Neural progenitor cell (in vitro differentiated cells): Measurements from ENCODE around the gene LYZL2. TPM values are rescaled to one million over a fixed set of nuclear protein-coding genes. Genes with fewer than 3 reads are reported as not detected.
"Not testable (repeated sequence)": the region's sequence is repeated elsewhere in the genome, so short reads cannot be mapped to it uniquely, and the experiment has no call there.

Experiments
- DNase-seq: peaks from one replicate; pipeline ENCODE4 v3.0.0-alpha.2; 2016; ENCODE audit warnings: low spot score
- H2AFZ ChIP-seq: fragments of 200-600 bp; sonication (generic); replicated peaks from 2 replicates; pipeline ENCODE4 v1.6.1; 2016; ENCODE audit warnings: antibody characterized with exemption
- H3F3A ChIP-seq: fragments of 200-600 bp; sonication (generic); 2 replicates; pipeline ENCODE4 v1.6.1; 2016; ENCODE audit warnings: antibody characterized with exemption, low read depth
- H3K27ac ChIP-seq: fragments of 200-600 bp; sonication (generic); 2 replicates; pipeline ENCODE4 v1.5.1; 2016; ENCODE audit warnings: mild to moderate bottlenecking
- H3K27me3 ChIP-seq: fragments of 200-600 bp; sonication (generic); 2 replicates; pipeline ENCODE4 v1.6.1; 2016; ENCODE audit warnings: mild to moderate bottlenecking, moderate library complexity
- H3K36me3 ChIP-seq: fragments of 200-600 bp; sonication (generic); 2 replicates; pipeline ENCODE4 v1.5.1; 2016
- H3K4me1 ChIP-seq: fragments of 200-600 bp; sonication (generic); 2 replicates; pipeline ENCODE4 v1.6.1; 2016; ENCODE audit warnings: mixed run types
- H3K4me2 ChIP-seq: fragments of 200-600 bp; sonication (generic); 2 replicates; pipeline ENCODE4 v1.6.1; 2016
- H3K4me3 ChIP-seq: fragments of 200-600 bp; sonication (generic); 2 replicates; pipeline ENCODE4 v1.5.1; 2016
- H3K79me2 ChIP-seq: fragments of 200-600 bp; sonication (generic); 2 replicates; pipeline ENCODE4 v1.6.1; 2016; ENCODE audit warnings: low read depth
- H3K9ac ChIP-seq: fragments of 200-600 bp; sonication (generic); 2 replicates; pipeline ENCODE4 v1.6.1; 2016
- H3K9me3 ChIP-seq: fragments of 200-600 bp; sonication (generic); 2 replicates; pipeline ENCODE4 v1.5.1; 2016; ENCODE audit warnings: low read depth
- H4K20me1 ChIP-seq: fragments of 200-600 bp; sonication (generic); 2 replicates; pipeline ENCODE4 v1.6.1; 2016; ENCODE audit warnings: low read depth
- H3K27ac Mint-ChIP-seq: 3 replicates; pipeline ENCODE4 v1.8.0; 2021; ENCODE audit warnings: mixed read lengths
- H3K27me3 Mint-ChIP-seq: 2 replicates; pipeline ENCODE4 v1.8.0; 2022; ENCODE audit warnings: low read depth, mild to moderate bottlenecking, inconsistent platforms, moderate library complexity, mixed read lengths; ENCODE audit not compliant: insufficient read depth
- H3K36me3 Mint-ChIP-seq: 3 replicates; pipeline ENCODE4 v1.8.0; 2021; ENCODE audit warnings: mixed read lengths
- H3K4me1 Mint-ChIP-seq: 3 replicates; pipeline ENCODE4 v1.8.0; 2021; ENCODE audit warnings: mixed read lengths
- H3K4me3 Mint-ChIP-seq: 3 replicates; pipeline ENCODE4 v1.8.0; 2021; ENCODE audit warnings: mild to moderate bottlenecking, moderate library complexity, mixed read lengths
- H3K9me3 Mint-ChIP-seq: 3 replicates; pipeline ENCODE4 v1.8.0; 2020; ENCODE audit warnings: mixed read lengths
- CTCF ChIP-seq: fragments of 200-600 bp; sonication (generic); IDR thresholded peaks from 2 replicates; pipeline ENCODE4 v1.5.1; 2017; ENCODE audit warnings: antibody characterized with exemption, mild to moderate bottlenecking
- EZH2 ChIP-seq: fragments of 200-600 bp; sonication (generic); IDR thresholded peaks from 2 replicates; pipeline ENCODE4 v1.6.1; 2017; ENCODE audit warnings: antibody characterized with exemption, mild to moderate bottlenecking, moderate library complexity
- EZH2phosphoT487 ChIP-seq: fragments of 200-600 bp; sonication (generic); IDR thresholded peaks from 2 replicates; pipeline ENCODE4 v1.6.1; 2017; ENCODE audit warnings: antibody characterized with exemption
- total RNA-seq: library from RNA; depleted of rRNA; stranded (reverse); fragments of >200 nt; gene quantifications from 2 replicates; pipeline ENCODE4 v1.2.3, GENCODE V29; 2015; ENCODE audit warnings: low replicate concordance

Gene LYZL2
- total RNA-seq, 1 donor from 2014 or later, result not detected

- H4K20me1 ChIP-seq, result no peaks in the 10 kb centered on the region
- H3K36me3 Mint-ChIP-seq, result no peaks in the 10 kb centered on the region
- no peak overlapping the region for H3K9ac ChIP-seq
- no peaks in the 10 kb centered on the region for H3K27me3 ChIP-seq
- TF ChIP-seq EZH2 (no peak), EZH2phosphoT487 (no peak), CTCF (no peak)
- no peak overlapping the region for H3K27ac Mint-ChIP-seq
- no peak overlapping the region for H3K4me3 ChIP-seq
- no peaks in the 10 kb centered on the region for H3K79me2 ChIP-seq
- H3K4me1 Mint-ChIP-seq, result peaks cover 6% of the 10 kb centered on the region
- H3K27me3 Mint-ChIP-seq, result peaks cover 8% of the 10 kb centered on the region
- H2AFZ ChIP-seq, result no peak overlapping the region
- H3K9me3 Mint-ChIP-seq, result no peaks in the 10 kb centered on the region
- H3K4me2 ChIP-seq, result no peak overlapping the region
- no peaks in the 10 kb centered on the region for H3F3A ChIP-seq
- no peaks in the 10 kb centered on the region for H3K9me3 ChIP-seq
- no peak overlapping the region for H3K27ac ChIP-seq
- H3K4me1 ChIP-seq, result no peaks in the 10 kb centered on the region
- no peak for DNase-seq
- H3K4me3 Mint-ChIP-seq, result no peak overlapping the region
- H3K36me3 ChIP-seq, result no peaks in the 10 kb centered on the region
These were observed 33.3 kb upstream of the LYZL2 start for GRCh38 chr10:30662814-30663213.

GRCh38 chr10:30660314-30660713 is 30.8 kb upstream of the LYZL2 start:
- not testable (repeated sequence) for H3K4me1 ChIP-seq, H2AFZ ChIP-seq, H3K79me2 ChIP-seq, H4K20me1 ChIP-seq, H3K9ac ChIP-seq, H3K27me3 ChIP-seq, H3K4me3 ChIP-seq, H3F3A ChIP-seq, H3K27ac Mint-ChIP-seq, H3K36me3 ChIP-seq, H3K36me3 Mint-ChIP-seq, H3K4me3 Mint-ChIP-seq, H3K27ac ChIP-seq, H3K4me2 ChIP-seq, H3K27me3 Mint-ChIP-seq, H3K9me3 ChIP-seq, DNase-seq, H3K9me3 Mint-ChIP-seq, H3K4me1 Mint-ChIP-seq

- no peaks in the 10 kb centered on the region for H3K9me3 ChIP-seq
- no peaks in the 10 kb centered on the region for H3K36me3 ChIP-seq
- Mint-ChIP-seq H3K4me3 (no peak overlapping the region), H3K9me3 (no peaks in the 10 kb centered on the region), H3K36me3 (no peaks in the 10 kb centered on the region), H3K27me3 (peaks cover 8% of the 10 kb centered on the region), H3K27ac (no peak overlapping the region), H3K4me1 (peaks cover 8% of the 10 kb centered on the region)
- no peak overlapping the region for H3K4me3 ChIP-seq
- H3K4me2 ChIP-seq, result no peak overlapping the region
- no peak for TF ChIP-seq CTCF
- no peak for TF ChIP-seq EZH2
- no peak for TF ChIP-seq EZH2phosphoT487
- no peaks in the 10 kb centered on the region for H4K20me1 ChIP-seq
- no peaks in the 10 kb centered on the region for H3F3A ChIP-seq
- H2AFZ ChIP-seq, result no peak overlapping the region
- H3K79me2 ChIP-seq, result no peaks in the 10 kb centered on the region
- H3K27me3 ChIP-seq, result no peaks in the 10 kb centered on the region
- H3K4me1 ChIP-seq, result no peaks in the 10 kb centered on the region
- no peak overlapping the region for H3K9ac ChIP-seq
- no peak overlapping the region for H3K27ac ChIP-seq
- no peak for DNase-seq
These were observed 26.7 kb upstream of the LYZL2 start for GRCh38 chr10:30656233-30656632.

- H3K4me1 ChIP-seq, H4K20me1 ChIP-seq, H3K4me1 Mint-ChIP-seq, H3K27ac ChIP-seq, H3K36me3 Mint-ChIP-seq, H3K4me3 ChIP-seq, H3K27me3 Mint-ChIP-seq, H3K9ac ChIP-seq, DNase-seq, H3F3A ChIP-seq, H3K4me2 ChIP-seq, H3K36me3 ChIP-seq, H3K4me3 Mint-ChIP-seq, H3K79me2 ChIP-seq, H2AFZ ChIP-seq, H3K27ac Mint-ChIP-seq, H3K27me3 ChIP-seq, H3K9me3 Mint-ChIP-seq, H3K9me3 ChIP-seq: not testable (repeated sequence)
These were observed 25.4 kb upstream of the LYZL2 start for GRCh38 chr10:30655001-30655400.

GRCh38 chr10:30651470-30652397 is 22.2 kb upstream of the LYZL2 start:
- not testable (repeated sequence) for H3K4me1 ChIP-seq, H3F3A ChIP-seq, H3K27me3 ChIP-seq, H3K9me3 Mint-ChIP-seq, H2AFZ ChIP-seq, H3K9me3 ChIP-seq, H3K36me3 Mint-ChIP-seq, H3K4me2 ChIP-seq, H3K4me3 ChIP-seq, H3K27ac ChIP-seq, H3K79me2 ChIP-seq, H3K4me3 Mint-ChIP-seq, H4K20me1 ChIP-seq, DNase-seq, H3K9ac ChIP-seq, H3K36me3 ChIP-seq
- Mint-ChIP-seq H3K4me1 (peaks cover 14% of the 10 kb centered on the region), H3K27ac (peak overlapping the region; percentile 25), H3K27me3 (peaks cover 13% of the 10 kb centered on the region)
